K562 (cell line): ENCODE results near the gene CNTN5. TPM values are rescaled to one million over a fixed set of nuclear protein-coding genes. Genes with fewer than 3 reads are reported as not detected.

Source experiments
- ATAC-seq: fragments of 200-7000 bp; cut with Tn5 transposase; 3 replicates; pipeline ENCODE4 v1.9.1; 2020; ENCODE audit warnings: moderate library complexity
- BruUV-seq: library from RNA; stranded (reverse); fragments of 400-500 nt; replicated peaks from 2 replicates; lab custom pipeline; 2021; lab: Mats Ljungman, UMichigan
- CTCF ChIA-PET: fragments of 300-600 bp; formaldehyde crosslinking; extraction: SDS; loops from one replicate; lab custom pipeline; 2021; ENCODE audit warnings: low intra/inter-chr PET ratio; lab: Yijun Ruan, JAX
- POLR2A ChIA-PET: fragments of 300-600, 350-650 bp; sonication (Branson Sonifier 250); formaldehyde crosslinking; extraction: SDS; loops from one replicate; lab custom pipeline; 2021; ENCODE audit warnings: antibody characterized with exemption, inconsistent platforms; lab: Yijun Ruan, JAX
- DNase-seq, 4 experiments: peaks; one replicate each; pipeline versions ENCODE4 v3.0.0 to v3.0.0-alpha.2; 2011 to 2018; ENCODE audit warnings: low spot score in 3 of 4, mixed read lengths in 3 of 4; ENCODE audit errors: extremely low read depth in 1 of 4
- FAIRE-seq: peaks from 2 replicates; lab custom pipeline; 2011; peaks lifted over from hg19 to GRCh38; lab: Jason Lieb, UNC
- H2AFZ ChIP-seq: 2 replicates; pipeline ENCODE4 v1.6.0; 2011; ENCODE audit warnings: low read depth, low read length, control low read depth, inconsistent platforms
- H3K27ac ChIP-seq: fragments of 200-600 bp; 3 replicates; pipeline ENCODE4 v1.8.0; 2011; ENCODE audit warnings: low read depth, mild to moderate bottlenecking, control low read depth, inconsistent platforms, low read length, moderate library complexity, mixed read lengths; ENCODE audit errors: extremely low read depth
- H3K27me3 ChIP-seq, 2 experiments: fragments of 300-600 bp in 1 of 2; 2 replicates in 1 of 2; 3 replicates in 1 of 2; pipeline versions ENCODE4 v1.6.0 to v1.8.0; 2011; ENCODE audit warnings: inconsistent platforms in 2 of 2, low read length in 2 of 2, mild to moderate bottlenecking in 1 of 2, mixed read lengths in 1 of 2, moderate library complexity in 1 of 2; ENCODE audit not compliant: control insufficient read depth in 2 of 2, insufficient read depth in 2 of 2
- H3K36me3 ChIP-seq: fragments of 300-600 bp; 3 replicates; pipeline ENCODE4 v1.8.0; 2011; ENCODE audit warnings: mild to moderate bottlenecking, low read length, inconsistent platforms; ENCODE audit not compliant: control insufficient read depth, insufficient read depth
- H3K4me1 ChIP-seq, 2 experiments: fragments of 200-600 bp in 1 of 2; replicated peaks in 1 of 2; 2 replicates in 1 of 2; 3 replicates in 1 of 2; pipeline versions ENCODE4 v1.5.1 to v1.8.0; 2011; ENCODE audit warnings: inconsistent platforms in 2 of 2, low read length in 2 of 2, mild to moderate bottlenecking in 1 of 2, mixed read lengths in 1 of 2, moderate library complexity in 1 of 2; ENCODE audit not compliant: control insufficient read depth in 2 of 2, insufficient read depth in 2 of 2
- H3K4me2 ChIP-seq: 2 replicates; pipeline ENCODE4 v1.6.1; 2011; ENCODE audit warnings: low read length, control low read depth, inconsistent platforms, mixed read lengths; ENCODE audit not compliant: insufficient read depth
- H3K4me3 ChIP-seq: fragments of 200-600 bp; sonication (generic), shearing (Covaris generic); 2 replicates; pipeline ENCODE4 v1.5.1; 2016; ENCODE audit warnings: control low read depth, inconsistent platforms
- H3K79me2 ChIP-seq: fragments of 200-600 bp; 3 replicates; pipeline ENCODE4 v1.8.0; 2011; ENCODE audit warnings: low read length, inconsistent platforms; ENCODE audit not compliant: control insufficient read depth, insufficient read depth
- H3K9ac ChIP-seq, 2 experiments: 2 replicates each; pipeline versions ENCODE4 v1.6.0 to v1.6.1; 2011; ENCODE audit warnings: low read depth in 2 of 2, low read length in 2 of 2, control low read depth in 1 of 2, inconsistent platforms in 1 of 2, mild to moderate bottlenecking in 1 of 2, mixed read lengths in 1 of 2; ENCODE audit not compliant: insufficient read depth in 1 of 2
- H3K9me1 ChIP-seq: one replicate; pipeline ENCODE4 v1.6.0; 2011; ENCODE audit warnings: inconsistent platforms, mild to moderate bottlenecking, low read length, moderate library complexity; ENCODE audit not compliant: control insufficient read depth, insufficient read depth
- H3K9me3 ChIP-seq: replicated peaks from 2 replicates; pipeline ENCODE4 v1.5.1; 2011; ENCODE audit warnings: low read depth, low read length, inconsistent platforms; ENCODE audit not compliant: control insufficient read depth, insufficient read depth
- H4K20me1 ChIP-seq: replicated peaks from 2 replicates; pipeline ENCODE4 v1.6.1; 2011; ENCODE audit warnings: low read length, inconsistent platforms, mixed read lengths; ENCODE audit not compliant: control insufficient read depth, insufficient read depth
- ELF4 ChIP-seq: fragments of 450-650 bp; formaldehyde crosslinking; IDR thresholded peaks from 2 replicates; pipeline ENCODE4 v1.4.0; 2022; ENCODE audit warnings: missing genetic modification characterization
- EP300 ChIP-seq: IDR thresholded peaks from 2 replicates; pipeline ENCODE4 v1.6.1; 2012; ENCODE audit warnings: low read length, improper control_type of control experiment
- EZH2 ChIP-seq: IDR thresholded peaks from 2 replicates; pipeline ENCODE4 v1.6.1; 2012; ENCODE audit warnings: low read depth, mild to moderate bottlenecking, inconsistent platforms, low read length, borderline replicate concordance
- FOXA1 ChIP-seq: fragments of 450-650 bp; IDR thresholded peaks from 2 replicates; pipeline ENCODE4 v1.6.1; 2016; ENCODE audit warnings: mild to moderate bottlenecking, borderline replicate concordance
- KDM2B ChIP-seq: fragments of 250-450 bp; sonication (Bioruptor Pico); IDR thresholded peaks from 2 replicates; pipeline ENCODE4 v1.8.0; 2021; ENCODE audit warnings: mild to moderate bottlenecking, moderate library complexity
- L3MBTL2 ChIP-seq: fragments of 450-650 bp; IDR thresholded peaks from 2 replicates; pipeline ENCODE4 v1.6.1; 2016; ENCODE audit warnings: mild to moderate bottlenecking, moderate library complexity
- MBD2 ChIP-seq: sonication (generic); IDR thresholded peaks from 2 replicates; pipeline ENCODE4 v1.6.1; 2016; ENCODE audit warnings: low read depth, borderline replicate concordance
- MYC ChIP-seq, 2 experiments: fragments of 250-450 bp in 1 of 2; sonication (Bioruptor Pico) in 1 of 2; IDR thresholded peaks; 2 replicates each; pipeline versions ENCODE4 v1.5.1 to v1.6.1; 2012 to 2021; ENCODE audit warnings: low read depth in 2 of 2, borderline replicate concordance in 1 of 2, improper control_type of control experiment in 1 of 2, low read length in 1 of 2, mild to moderate bottlenecking in 1 of 2, moderate library complexity in 1 of 2
- NFXL1 ChIP-seq: fragments of 450-650 bp; formaldehyde crosslinking; IDR thresholded peaks from 2 replicates; pipeline ENCODE4 v1.4.0; 2021; ENCODE audit warnings: mild to moderate bottlenecking
- NR2C2 ChIP-seq, 2 experiments: fragments of 200-800 bp in 1 of 2; sonication (Bioruptor generic) in 1 of 2; sonication (generic) in 1 of 2; formaldehyde crosslinking in 1 of 2; IDR thresholded peaks; 2 replicates each; pipeline versions ENCODE4 v1.6.1 to v1.8.0; 2016 to 2022; ENCODE audit warnings: mild to moderate bottlenecking in 1 of 2, missing compliant biosample characterization in 1 of 2, missing genetic modification characterization in 1 of 2, missing genetic modification reagents in 1 of 2
- OTX1 ChIP-seq: fragments of 450-650 bp; formaldehyde crosslinking; IDR thresholded peaks from 2 replicates; pipeline ENCODE4 v1.4.0; 2022; ENCODE audit warnings: mild to moderate bottlenecking
- PTRF ChIP-seq: fragments of 450-650 bp; IDR thresholded peaks from 2 replicates; pipeline ENCODE4 v1.6.1; 2016; ENCODE audit warnings: mild to moderate bottlenecking, missing genetic modification characterization, missing compliant biosample characterization
- ZNF318 ChIP-seq, 2 experiments: fragments of 450-650 bp; IDR thresholded peaks; 2 replicates each; pipeline ENCODE4 v1.6.1; 2016; ENCODE audit warnings: mild to moderate bottlenecking in 2 of 2, borderline replicate concordance in 1 of 2, low read depth in 1 of 2, moderate library complexity in 1 of 2
- ZNF589 ChIP-seq: fragments of 200-800 bp; sonication (Bioruptor generic); IDR thresholded peaks from 2 replicates; pipeline ENCODE4 v1.6.1; 2016; ENCODE audit warnings: low read depth, missing genetic modification characterization, missing compliant biosample characterization
- WGBS: fragments of 100-300 bp; shearing (Covaris generic); methylation state at CpG from one replicate; pipeline ENCODE4 v1.1.6; 2016; ENCODE audit warnings: low coverage, mixed read lengths; ENCODE audit not compliant: insufficient coverage; ENCODE audit errors: missing lambda C conversion rate; 5-methylcytosine and 5-hydroxymethylcytosine counted together
- in situ Hi-C: fragments of 300-500 bp; cut with MboI; formaldehyde crosslinking; loops from 4 replicates; pipeline ENCODE4 v1.15.0; 2018; ENCODE audit warnings: inconsistent platforms, mixed read lengths
- intact Hi-C: fragments of 100-400 bp; cut with micrococcal nuclease; formaldehyde crosslinking; loops from 2 replicates; pipeline ENCODE4 v1.14.2; 2022
- polyA plus RNA-seq, 8 experiments: library from polyadenylated mRNA; depleted of rRNA in 4 of 8; stranded (reverse) in 5 of 8; unstranded in 3 of 8; fragments of >200 nt; fragmentation: Nextera tagmentation in 2 of 8; fragmentation: Illumina TruSeq in 1 of 8; extraction: Ambion mirVana in 2 of 8; extraction: Trizol in 1 of 8; gene quantifications; 2 replicates each; pipeline versions ENCODE4 v1.2.1 to v1.2.3, GENCODE V29; 2011 to 2014; ENCODE audit warnings: inconsistent platforms in 1 of 8, missing spikeins in 1 of 8
- total RNA-seq, 7 experiments: library from RNA; depleted of rRNA in 6 of 7; stranded (reverse); fragments of >200 nt in 6 of 7; fragmentation: Illumina TruSeq in 2 of 7; extraction: Trizol in 2 of 7; gene quantifications; 2 replicates each; pipeline versions ENCODE4 v1.2.1 to v1.2.3, GENCODE V29; 2011 to 2021; ENCODE audit warnings: low replicate concordance in 1 of 7

The CNTN5 gene
- total and polyA plus RNA-seq, 9 of the 15 experiments (the other 6 are each of a cell fraction or from before 2014, with no cell fraction given) = 0.03 TPM; not detected in 8

GRCh38 chr11:100232006-100232405, 1211.3 kb downstream of the CNTN5 start:
- ATAC-seq (no peak), DNase-seq (no peak)
- H3K4me2 ChIP-seq = no peak overlapping the region
- no peaks in the 10 kb centered on the region for H3K9me3 ChIP-seq
- H3K27me3 ChIP-seq = no peaks in the 10 kb centered on the region
- no peaks in the 10 kb centered on the region for H3K9me1 ChIP-seq
- POLR2A ChIA-PET = no interaction called here
- H3K27ac ChIP-seq = no peak overlapping the region
- H3K79me2 ChIP-seq = no peaks in the 10 kb centered on the region
- H2AFZ ChIP-seq = no peak overlapping the region
- H3K36me3 ChIP-seq = no peaks in the 10 kb centered on the region
- H3K4me1 ChIP-seq = no peaks in the 10 kb centered on the region
- no peak overlapping the region for H3K4me3 ChIP-seq
- in situ Hi-C loops (no loop called here), intact Hi-C loops (no loop called here)
- TF ChIP-seq PTRF (tag) (no peak), NFXL1 (CRISPR knock-in tag) (no peak), MBD2 (no peak), EP300 (no peak), MYC (IDR thresholded peaks at IDR 0.05; ENCODE audit: low read depth, low read length) (no peak), MYC (CRISPR knock-in tag; IDR thresholded peaks at IDR 0.05; ENCODE audit: borderline replicate concordance, low read depth) (no peak), ZNF318 (IDR thresholded peaks at IDR 0.05; ENCODE audit: borderline replicate concordance in 1 of 2, low read depth in 1 of 2) (no peak), L3MBTL2 (no peak), ELF4 (no peak), FOXA1 (no peak), OTX1 (CRISPR knock-in tag) (no peak), ZNF589 (no peak), KDM2B (CRISPR knock-in tag) (no peak), NR2C2 (CRISPR knock-in tag; IDR thresholded peaks at IDR 0.05) (no peak), NR2C2 (tag; IDR thresholded peaks at IDR 0.05) (no peak), EZH2 (no peak)
- TF ChIP-seq, all 486 proteins: peak for 0
- no peak for FAIRE-seq
- CTCF ChIA-PET = no interaction called here
- Histone ChIP-seq H4K20me1 (no peaks in the 10 kb centered on the region), H3K9ac (no peak overlapping the region)
- WGBS = 0% methylated on average over 2 of the region's 2 CpGs
- BruUV-seq = no TSS peak
